Thyroid gland (tissue), 4 donors: ENCODE measurements around the gene PARP4. TPM values are rescaled to one million over a fixed set of nuclear protein-coding genes. Genes with fewer than 3 reads are reported as not detected.
A peak's percentile ranks its signal among the peaks of the same experiment; 100 is the strongest.
"Not testable (repeated sequence)": the region's sequence is repeated elsewhere in the genome, so short reads cannot be mapped to it uniquely, and the experiment has no call there.

ENCODE experiments used
- DNase-seq, 2 donors: peaks; one replicate each; pipeline ENCODE4 v3.0.0-alpha.2; 2019
- H3K27ac ChIP-seq, 3 donors: fragments of 200-600 bp; sonication (generic); 1 replicate in 2 of 3; 2 replicates in 1 of 3; pipeline ENCODE4 v1.5.1; 2016 to 2019; ENCODE audit warnings: mild to moderate bottlenecking in 1 of 3, moderate library complexity in 1 of 3
- H3K27me3 ChIP-seq: fragments of 200-600 bp; sonication (generic); one replicate; pipeline ENCODE4 v1.5.1; 2019
- H3K36me3 ChIP-seq, 2 donors: fragments of 200-600 bp; sonication (generic); one replicate each; pipeline ENCODE4 v1.5.1; 2016 to 2019
- H3K4me1 ChIP-seq, 2 donors: fragments of 200-600 bp; sonication (generic); one replicate each; pipeline ENCODE4 v1.5.1; 2017 to 2019
- H3K4me3 ChIP-seq, 3 donors: fragments of 200-600 bp; sonication (generic); replicated peaks in 1 of 3; 1 replicate in 2 of 3; 2 replicates in 1 of 3; pipeline ENCODE4 v1.5.1; 2016; ENCODE audit warnings: mild to moderate bottlenecking in 1 of 3
- H3K9me3 ChIP-seq: fragments of 200-600 bp; sonication (generic); one replicate; pipeline ENCODE4 v1.5.1; 2017
- POLR2A ChIP-seq, 2 donors: fragments of 450-650 bp; IDR thresholded peaks; one replicate each; pipeline ENCODE4 v1.6.1; 2017; ENCODE audit warnings: antibody characterized with exemption in 2 of 2, mild to moderate bottlenecking in 2 of 2, moderate library complexity in 1 of 2
- WGBS, 2 donors: methylation state at CpG; one replicate each; pipeline ENCODE4 v1.1.5; 2017; 5-methylcytosine and 5-hydroxymethylcytosine counted together
- intact Hi-C: fragments of 100-400 bp; cut with DNase I; formaldehyde crosslinking; loops from one replicate; pipeline ENCODE4 v1.15.1; 2023
- total RNA-seq, 4 donors: library from RNA; depleted of rRNA; stranded (reverse); fragments of >200 nt; gene quantifications; one replicate each; pipeline ENCODE4 v1.2.3, GENCODE V29; 2016
- TF ChIP-seq, protein P1 (sequence below), 6 experiments: fragments of 200-600 bp in 3 of 6; fragments of 450-650 bp in 3 of 6; sonication (generic) in 3 of 6; IDR thresholded peaks; one replicate each; pipeline ENCODE4 v1.5.1; 2016 to 2019; ENCODE audit warnings: antibody characterized with exemption in 6 of 6, mild to moderate bottlenecking in 2 of 6, inconsistent platforms in 1 of 6, moderate library complexity in 1 of 6

The PARP4 gene
- total RNA-seq, 4 donors from 2014 or later: 52.4 to 71.8 (median 58.6) TPM

DNA sequence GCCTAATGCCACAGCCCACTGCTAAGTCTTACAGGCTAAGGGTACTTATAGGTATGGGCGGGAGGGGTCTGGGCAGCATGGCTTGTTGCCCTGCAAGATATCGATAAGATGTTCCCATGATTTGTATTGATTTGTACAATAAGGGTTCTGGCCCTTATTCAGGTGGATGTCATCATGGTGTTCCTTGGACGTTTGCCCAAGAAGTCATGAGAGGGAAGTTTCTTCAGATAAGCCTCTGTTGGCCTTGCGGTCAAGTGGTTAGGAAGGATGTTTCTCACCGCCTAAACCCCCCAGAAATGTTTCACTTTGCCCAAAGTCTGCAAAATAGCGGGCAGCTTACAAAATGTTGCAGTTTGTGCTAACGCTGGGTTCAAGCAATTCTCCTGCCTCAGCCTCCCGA lies 7.3 kb downstream of the PARP4 start:
- Histone ChIP-seq H3K36me3 (no peaks in the 10 kb centered on the region), H3K4me3 (no peak overlapping the region), H3K9me3 (no peaks in the 10 kb centered on the region), H3K27me3 (no peaks in the 10 kb centered on the region), H3K4me1 (peaks cover 8 to 13% of the 10 kb centered on the region in 2 donors), H3K27ac (no peak overlapping the region)
- 89 to 95% methylated on average over 8 of the region's 8 CpGs for WGBS, 2 donors
- TF ChIP-seq, protein P1, sequence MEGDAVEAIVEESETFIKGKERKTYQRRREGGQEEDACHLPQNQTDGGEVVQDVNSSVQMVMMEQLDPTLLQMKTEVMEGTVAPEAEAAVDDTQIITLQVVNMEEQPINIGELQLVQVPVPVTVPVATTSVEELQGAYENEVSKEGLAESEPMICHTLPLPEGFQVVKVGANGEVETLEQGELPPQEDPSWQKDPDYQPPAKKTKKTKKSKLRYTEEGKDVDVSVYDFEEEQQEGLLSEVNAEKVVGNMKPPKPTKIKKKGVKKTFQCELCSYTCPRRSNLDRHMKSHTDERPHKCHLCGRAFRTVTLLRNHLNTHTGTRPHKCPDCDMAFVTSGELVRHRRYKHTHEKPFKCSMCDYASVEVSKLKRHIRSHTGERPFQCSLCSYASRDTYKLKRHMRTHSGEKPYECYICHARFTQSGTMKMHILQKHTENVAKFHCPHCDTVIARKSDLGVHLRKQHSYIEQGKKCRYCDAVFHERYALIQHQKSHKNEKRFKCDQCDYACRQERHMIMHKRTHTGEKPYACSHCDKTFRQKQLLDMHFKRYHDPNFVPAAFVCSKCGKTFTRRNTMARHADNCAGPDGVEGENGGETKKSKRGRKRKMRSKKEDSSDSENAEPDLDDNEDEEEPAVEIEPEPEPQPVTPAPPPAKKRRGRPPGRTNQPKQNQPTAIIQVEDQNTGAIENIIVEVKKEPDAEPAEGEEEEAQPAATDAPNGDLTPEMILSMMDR (IDR thresholded peaks at IDR 0.05): no peak
- TF ChIP-seq POLR2A (IDR thresholded peaks at IDR 0.05): no peak
- intact Hi-C loops: no loop called here
- no peak for DNase-seq

GRCh38 chr13:24503379-24503696 lies 9.2 kb downstream of the PARP4 start:
- WGBS, 2 donors: 85 to 92% methylated on average over 4 of the region's 4 CpGs
- no peaks in the 10 kb centered on the region for H3K27me3 ChIP-seq
- H3K4me3 ChIP-seq: no peak overlapping the region
- intact Hi-C loops: no loop called here
- H3K9me3 ChIP-seq: no peaks in the 10 kb centered on the region
- DNase-seq: no peak
- H3K36me3 ChIP-seq: no peaks in the 10 kb centered on the region
- TF ChIP-seq, protein P1 (IDR thresholded peaks at IDR 0.05): no peak
- no peak for TF ChIP-seq POLR2A (IDR thresholded peaks at IDR 0.05)
- H3K4me1 ChIP-seq: peaks cover 8 to 13% of the 10 kb centered on the region in 2 donors
- no peak overlapping the region for H3K27ac ChIP-seq

- intact Hi-C loops: no loop called here
- no peaks in the 10 kb centered on the region for H3K9me3 ChIP-seq
- peaks cover 0 to 1% of the 10 kb centered on the region in 2 donors for H3K36me3 ChIP-seq
- H3K27ac ChIP-seq: no peak overlapping the region
- TF ChIP-seq, protein P1 (IDR thresholded peaks at IDR 0.05): no peak
- TF ChIP-seq POLR2A (IDR thresholded peaks at IDR 0.05): no peak
- no peaks in the 10 kb centered on the region for H3K27me3 ChIP-seq
- peaks cover 8 to 13% of the 10 kb centered on the region in 2 donors for H3K4me1 ChIP-seq
- DNase-seq: peak; percentile 25 to 50
- WGBS, 2 donors: 64 to 77% methylated on average over 8 of the region's 8 CpGs
- H3K4me3 ChIP-seq: no peak overlapping the region
Observed at GRCh38 chr13:24502533-24503378, 9.8 kb downstream of the PARP4 start.

- no peak for TF ChIP-seq POLR2A (IDR thresholded peaks at IDR 0.05)
- TF ChIP-seq, protein P1 (IDR thresholded peaks at IDR 0.05): no peak
- WGBS, 2 donors: 56 to 71% methylated on average over 2 of the region's 2 CpGs
- Histone ChIP-seq H3K4me1 (peaks cover 8 to 13% of the 10 kb centered on the region in 2 donors), H3K9me3 (no peaks in the 10 kb centered on the region), H3K4me3 (no peak overlapping the region), H3K27me3 (no peaks in the 10 kb centered on the region), H3K36me3 (peaks cover 13 to 14% of the 10 kb centered on the region in 2 donors), H3K27ac (no peak overlapping the region)
- intact Hi-C loops: no loop called here
- no peak for DNase-seq
Observed at GRCh38 chr13:24500977-24501376, 11.6 kb downstream of the PARP4 start.

DNA sequence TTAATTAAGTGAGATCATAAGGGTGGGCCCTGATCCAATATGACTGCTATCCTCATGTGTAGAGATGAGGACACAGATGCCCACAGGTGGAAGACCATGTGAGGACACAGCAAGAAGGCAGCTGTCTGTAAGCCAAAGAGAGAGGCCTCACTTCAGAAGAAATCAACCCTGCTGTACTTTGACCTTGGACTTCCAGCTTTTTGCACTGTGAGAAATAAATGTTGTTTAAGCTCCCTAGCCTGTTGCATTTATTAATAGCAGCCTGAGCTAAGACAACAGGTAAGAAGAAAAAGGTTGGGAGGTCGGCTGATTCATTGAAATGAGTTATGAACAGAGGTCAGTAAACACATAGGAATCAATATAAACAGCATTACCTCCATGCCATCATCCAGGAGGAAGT lies 14.8 kb downstream of the PARP4 start:
- WGBS, 2 donors: 90 to 95% methylated on average over 1 of the region's 1 CpG

GRCh38 chr13:24496295-24496694 lies 16.3 kb downstream of the PARP4 start:
- intact Hi-C loops, DNase-seq, H3K4me1 ChIP-seq, H3K4me3 ChIP-seq, H3K9me3 ChIP-seq, H3K27ac ChIP-seq, H3K27me3 ChIP-seq: not testable (repeated sequence)
- peaks cover 48 to 59% of the 10 kb centered on the region in 2 donors for H3K36me3 ChIP-seq
- WGBS, 2 donors: 40 to 80% methylated on average over 1 to 2 of the region's 2 CpGs

More for the DNA sequence above, 14.8 kb downstream of the PARP4 start:
- H3K27me3 ChIP-seq: no peaks in the 10 kb centered on the region
- no peaks in the 10 kb centered on the region for H3K9me3 ChIP-seq
- peaks cover 36 to 45% of the 10 kb centered on the region in 2 donors for H3K36me3 ChIP-seq
- no peak for DNase-seq
- intact Hi-C loops: no loop called here
- no peak for TF ChIP-seq POLR2A (IDR thresholded peaks at IDR 0.05)
- TF ChIP-seq, protein P1 (IDR thresholded peaks at IDR 0.05): no peak
- H3K4me1 ChIP-seq: peaks cover 2 to 5% of the 10 kb centered on the region in 2 donors
- no peak overlapping the region for H3K4me3 ChIP-seq
- H3K27ac ChIP-seq: no peak overlapping the region
